ENCODE results near the gene SIGLEC7.
"Not testable (repeated sequence)": the region's sequence is repeated elsewhere in the genome, so short reads cannot be mapped to it uniquely, and the experiment has no call there.

SIGLEC7 gene

DNA sequence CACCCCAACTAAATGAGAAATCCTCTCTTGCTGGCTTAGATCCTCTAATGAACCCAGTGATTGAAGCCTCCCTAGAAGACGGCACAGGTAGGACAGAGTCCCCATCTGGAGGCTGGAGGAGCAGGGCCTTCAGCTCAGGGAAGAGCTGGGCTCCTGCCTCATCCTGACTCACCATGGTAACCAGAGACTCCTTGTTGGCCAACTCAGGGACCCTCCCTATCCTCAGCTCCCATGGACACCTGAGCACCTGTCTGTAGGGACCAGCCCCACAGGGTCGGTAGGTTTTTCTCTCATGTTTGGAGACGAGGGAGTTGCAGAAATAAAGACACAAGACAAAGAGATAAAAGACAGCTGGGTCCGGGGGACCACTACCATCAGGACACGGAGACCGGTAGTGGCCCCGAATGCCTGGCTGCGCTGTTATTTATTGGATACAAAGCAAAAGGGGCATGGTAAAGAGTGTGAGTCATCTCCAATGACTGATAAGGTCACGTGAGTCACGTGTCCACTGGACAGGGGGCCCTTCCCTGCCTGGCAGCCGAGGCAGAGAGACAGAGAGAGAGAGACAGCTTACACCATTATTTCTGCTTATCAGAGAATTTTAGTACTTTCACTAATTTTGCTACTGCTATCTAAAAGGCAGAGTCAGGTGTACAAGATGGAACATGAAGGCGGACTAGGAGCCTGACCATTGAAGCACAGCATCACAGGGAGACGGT lies 26.6 kb downstream of the SIGLEC7 start:
- no peak for TF ChIP-seq JUND (IDR thresholded peaks at IDR 0.05; ENCODE audit: low read depth)
- DNase-seq (ENCODE audit: low read depth in 1 of 2, low spot score in 1 of 2), result no peak
- in situ Hi-C loops (cut with HindIII; ENCODE audit: low pct_unique_long_range_greater_than_20kb, low sequenced_read_pairs), result no loop called here

DNA sequence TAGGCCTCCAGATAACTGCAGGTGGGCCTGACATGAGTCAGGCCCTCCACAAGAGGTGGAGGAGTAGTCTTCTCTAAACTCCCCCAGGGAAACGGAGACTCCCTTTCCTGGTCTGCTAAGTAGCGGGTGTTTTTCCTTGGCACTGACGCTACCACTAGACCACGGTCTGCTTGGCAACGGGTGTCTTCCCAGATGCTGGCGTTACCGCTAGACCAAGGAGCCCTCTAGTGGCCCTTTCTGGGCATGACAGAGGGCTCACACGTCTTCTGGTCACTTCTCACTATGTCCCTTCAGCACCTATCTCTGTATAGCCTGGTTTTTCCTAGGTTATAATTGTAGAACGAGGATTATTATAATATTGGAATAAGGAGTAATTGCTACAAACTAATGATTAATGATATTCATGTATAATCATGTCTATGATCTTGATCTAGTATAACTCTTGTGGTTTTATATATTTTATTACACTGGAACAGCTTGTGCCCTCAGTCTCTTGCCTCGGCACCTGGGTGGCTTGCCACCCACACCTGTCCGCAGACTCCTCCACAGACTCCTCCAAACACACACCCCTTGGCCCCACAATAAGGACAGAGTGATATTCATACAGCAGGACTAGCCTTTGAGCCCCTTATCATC lies 27.3 kb downstream of the SIGLEC7 start:
- DNase-seq (ENCODE audit: low read depth in 1 of 2, low spot score in 1 of 2), result peak in 1 of 2 experiments; percentile 71
- in situ Hi-C loops (cut with HindIII; ENCODE audit: low pct_unique_long_range_greater_than_20kb, low sequenced_read_pairs), result not testable (repeated sequence)

DNA sequence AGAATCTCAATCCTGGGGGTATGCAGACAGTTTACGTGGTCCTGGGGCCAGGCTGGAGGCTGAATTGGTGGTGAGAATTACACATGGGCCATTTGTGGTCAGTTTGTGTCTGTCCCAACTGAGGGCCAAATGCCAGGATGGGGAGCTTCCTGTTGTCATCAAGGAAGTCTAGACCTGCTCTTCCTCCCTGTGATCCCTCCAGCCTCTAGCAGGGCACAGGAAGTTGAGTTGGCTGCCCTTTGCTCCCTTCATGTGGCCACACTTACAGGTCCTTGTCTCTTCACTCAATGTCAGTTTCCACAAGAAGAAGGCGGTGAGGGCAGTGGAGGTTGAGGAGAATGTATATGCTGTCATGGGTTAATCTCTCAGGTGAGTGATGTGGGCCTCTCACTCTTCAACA lies 30.1 kb downstream of the SIGLEC7 start:
- in situ Hi-C loops (cut with HindIII; ENCODE audit: low pct_unique_long_range_greater_than_20kb, low sequenced_read_pairs), result no loop called here
- DNase-seq (ENCODE audit: low read depth in 1 of 2, low spot score in 1 of 2), result no peak
- TF ChIP-seq JUND (IDR thresholded peaks at IDR 0.05; ENCODE audit: low read depth), result no peak

DNA sequence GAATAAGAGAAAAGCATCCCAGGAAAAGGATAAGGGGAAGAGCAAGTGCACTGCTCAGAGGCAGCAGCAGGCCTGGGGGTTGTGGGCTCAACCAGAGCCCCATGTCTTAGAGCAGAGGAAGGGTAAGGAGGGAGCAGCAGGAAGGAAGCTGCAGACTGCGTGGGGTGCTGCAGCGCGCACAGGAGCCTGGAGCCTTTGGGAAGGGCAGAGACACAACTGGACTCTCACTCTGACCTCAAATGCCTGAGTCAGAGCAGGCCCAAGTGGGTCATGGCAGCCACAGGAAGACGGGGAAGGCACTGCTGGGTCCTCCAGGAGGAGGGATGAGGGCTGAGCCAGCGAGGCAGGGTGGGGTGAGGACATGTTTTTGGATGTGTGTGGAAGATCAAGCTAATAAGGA lies 31.6 kb downstream of the SIGLEC7 start:
- in situ Hi-C loops (cut with HindIII; ENCODE audit: low pct_unique_long_range_greater_than_20kb, low sequenced_read_pairs), result no loop called here
- no peak for DNase-seq (ENCODE audit: low read depth in 1 of 2, low spot score in 1 of 2)

DNA sequence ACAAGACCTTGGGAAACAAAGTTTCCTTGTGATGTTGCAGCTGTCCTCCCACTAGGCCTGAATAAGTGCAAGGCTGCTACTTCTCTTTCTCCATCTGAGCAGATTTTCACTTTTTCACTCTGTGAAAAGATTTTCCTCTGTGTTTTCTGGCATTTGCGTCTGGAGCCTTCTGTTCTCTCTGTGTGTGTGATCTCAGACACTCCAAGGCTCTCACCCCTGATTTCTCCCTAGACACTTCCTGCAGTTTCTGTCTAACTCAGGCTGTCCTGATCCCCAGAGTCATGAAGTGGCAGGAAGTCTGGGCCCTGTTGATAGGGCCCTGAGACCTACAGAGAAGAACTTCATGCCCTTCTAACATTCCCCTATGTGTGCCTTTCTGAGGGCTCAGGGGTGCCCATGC lies 37.2 kb downstream of the SIGLEC7 start:
- no peak for TF ChIP-seq JUND (IDR thresholded peaks at IDR 0.05; ENCODE audit: low read depth)

More for the DNA sequence above, 31.6 kb downstream of the SIGLEC7 start:
- TF ChIP-seq JUND (IDR thresholded peaks at IDR 0.05; ENCODE audit: low read depth), result no peak

DNA sequence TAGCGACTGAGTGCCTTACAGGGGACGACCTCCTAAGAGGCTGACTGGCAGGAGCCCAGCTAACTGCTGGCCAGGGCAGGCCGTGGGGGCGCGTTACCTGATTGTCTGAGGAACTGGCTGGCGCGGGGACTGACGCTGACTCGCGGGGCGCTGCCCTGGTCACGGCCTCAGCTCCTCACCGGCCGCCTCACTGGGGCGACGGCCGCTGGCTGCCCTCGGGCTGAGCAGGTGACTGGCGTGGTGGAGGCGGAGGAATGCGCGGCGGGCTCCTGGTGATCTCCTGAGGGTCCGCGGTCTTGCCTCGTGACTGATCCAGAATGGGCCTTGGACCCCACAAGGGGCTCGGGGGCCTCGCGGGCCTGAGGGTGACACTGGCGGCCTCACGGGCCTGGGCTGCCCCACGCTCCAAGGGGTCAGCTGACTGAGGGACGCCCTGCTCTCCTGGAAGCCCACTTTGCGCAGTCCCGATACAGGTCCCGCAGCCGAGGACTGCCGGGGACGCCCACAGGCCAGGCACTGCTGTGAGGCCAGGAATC lies 39.3 kb downstream of the SIGLEC7 start:
- DNase-seq (ENCODE audit: low read depth in 1 of 2, low spot score in 1 of 2), result no peak
- in situ Hi-C loops (cut with HindIII; ENCODE audit: low pct_unique_long_range_greater_than_20kb, low sequenced_read_pairs), result no loop called here
- TF ChIP-seq JUND (IDR thresholded peaks at IDR 0.05; ENCODE audit: low read depth), result no peak

More for the DNA sequence above, 37.2 kb downstream of the SIGLEC7 start:
- in situ Hi-C loops (cut with HindIII; ENCODE audit: low pct_unique_long_range_greater_than_20kb, low sequenced_read_pairs), result no loop called here
- DNase-seq (ENCODE audit: low read depth in 1 of 2, low spot score in 1 of 2), result no peak

DNA sequence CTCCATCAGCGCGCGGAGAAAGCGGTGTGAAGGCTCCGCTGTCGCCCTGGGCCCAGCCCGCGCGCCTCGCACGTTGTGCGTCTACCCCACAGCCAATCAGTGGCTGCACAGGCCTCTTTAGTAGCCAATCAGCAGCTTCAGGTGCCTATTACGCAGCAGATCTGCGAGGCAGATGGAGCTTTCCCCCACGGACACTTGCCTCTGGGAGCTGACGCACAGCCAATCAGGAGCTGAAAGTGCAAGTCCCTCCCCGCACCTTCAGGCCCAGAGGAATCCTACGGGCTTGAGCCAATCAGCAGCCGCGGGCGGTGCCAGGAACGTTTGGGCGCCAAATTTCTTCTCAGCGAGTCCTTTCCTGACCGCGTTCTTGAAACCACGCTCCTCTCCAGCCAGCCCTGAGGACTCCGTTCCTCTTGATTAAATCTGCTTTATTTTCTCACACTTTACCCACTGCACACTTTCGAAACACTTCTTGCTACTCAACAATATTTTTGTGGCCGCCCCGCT lies 39.9 kb downstream of the SIGLEC7 start:
- no peak for TF ChIP-seq JUND (IDR thresholded peaks at IDR 0.05; ENCODE audit: low read depth)
- in situ Hi-C loops (cut with HindIII; ENCODE audit: low pct_unique_long_range_greater_than_20kb, low sequenced_read_pairs), result no loop called here
- peak in 1 of 2 experiments; percentile 7 for DNase-seq (ENCODE audit: low read depth in 1 of 2, low spot score in 1 of 2)

DNA sequence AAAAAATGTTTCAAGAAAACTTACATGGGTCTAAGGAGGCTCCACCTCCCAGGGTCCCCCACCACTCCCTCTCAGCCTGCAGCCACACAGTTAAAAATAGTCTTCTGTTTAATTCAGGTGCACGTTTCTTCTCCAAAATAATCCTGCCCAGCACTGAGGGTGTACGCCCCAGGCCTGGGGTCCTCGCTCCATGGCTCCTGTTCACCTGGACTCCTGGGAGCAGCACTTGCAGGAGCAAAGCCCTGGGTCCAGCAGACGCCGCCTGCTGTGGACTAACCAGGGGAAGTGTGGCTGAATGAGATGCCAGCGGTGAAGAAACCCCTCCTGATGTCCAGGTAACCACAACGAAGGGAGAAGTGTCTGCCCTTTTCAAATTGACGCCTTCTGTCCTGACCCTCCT lies 41.5 kb downstream of the SIGLEC7 start:
- in situ Hi-C loops (cut with HindIII; ENCODE audit: low pct_unique_long_range_greater_than_20kb, low sequenced_read_pairs), result no loop called here
- DNase-seq (ENCODE audit: low read depth in 1 of 2, low spot score in 1 of 2), result no peak
- no peak for TF ChIP-seq JUND (IDR thresholded peaks at IDR 0.05; ENCODE audit: low read depth)

DNA sequence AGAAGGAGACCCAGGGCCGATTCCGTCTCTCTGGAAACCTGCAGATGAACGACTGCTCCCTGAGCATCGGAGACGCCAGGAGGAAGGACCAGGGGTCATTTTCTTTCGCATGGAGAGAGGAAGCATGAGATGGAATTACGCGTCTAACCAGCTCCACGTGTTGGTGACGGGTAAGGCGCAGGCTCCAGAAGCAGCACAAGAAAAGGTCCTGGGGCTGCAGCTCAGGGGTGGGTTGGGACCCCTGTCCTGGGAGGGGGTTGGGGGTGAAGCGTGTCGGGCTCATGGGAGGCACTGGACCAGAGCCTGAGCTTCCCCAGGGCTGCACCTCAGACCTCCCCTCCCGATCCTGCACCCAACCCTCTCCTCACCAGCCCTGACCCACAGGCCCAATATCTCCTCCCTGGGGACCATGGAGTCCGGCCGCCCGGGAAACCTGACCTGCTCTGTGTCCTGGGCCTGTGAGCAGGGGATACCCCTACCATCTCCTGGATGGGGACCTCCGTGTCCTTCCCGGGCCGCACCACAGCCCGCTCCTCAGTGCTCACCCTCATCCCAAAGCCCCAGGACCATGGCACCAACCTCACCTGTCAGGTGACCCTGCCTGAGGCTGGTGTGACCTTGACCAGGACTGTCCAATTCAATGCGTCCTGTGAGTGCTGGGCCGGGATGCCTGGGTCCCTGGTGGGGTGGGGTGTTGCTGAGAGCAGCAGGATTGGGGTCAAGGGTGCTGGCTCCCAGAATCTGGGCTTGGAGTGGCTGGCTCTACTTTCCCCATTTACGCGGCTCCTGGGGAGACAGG lies 43.2 kb downstream of the SIGLEC7 start:
- no peak for DNase-seq (ENCODE audit: low read depth in 1 of 2, low spot score in 1 of 2)
- no peak for TF ChIP-seq JUND (IDR thresholded peaks at IDR 0.05; ENCODE audit: low read depth)
- in situ Hi-C loops (cut with HindIII; ENCODE audit: low pct_unique_long_range_greater_than_20kb, low sequenced_read_pairs), result no loop called here

DNA sequence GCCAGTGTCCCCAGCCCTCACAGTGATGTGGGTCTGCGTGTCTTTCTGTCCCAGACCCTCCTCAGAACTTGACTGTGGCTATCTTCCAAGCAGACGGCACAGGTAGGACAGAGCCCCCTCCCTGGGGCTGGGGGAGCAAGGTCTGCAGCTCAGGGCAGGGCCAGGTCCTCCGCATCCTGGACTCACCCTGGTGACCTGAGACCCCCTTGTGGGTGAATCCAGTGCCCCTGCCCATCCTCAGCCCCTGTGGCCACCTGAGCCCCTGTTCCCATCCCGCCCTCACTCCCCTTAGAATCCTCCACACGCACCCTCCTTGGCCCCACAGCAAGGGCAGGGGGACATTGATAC lies 43.7 kb downstream of the SIGLEC7 start:
- no peak for DNase-seq (ENCODE audit: low read depth in 1 of 2, low spot score in 1 of 2)
- TF ChIP-seq JUND (IDR thresholded peaks at IDR 0.05; ENCODE audit: low read depth), result no peak
- in situ Hi-C loops (cut with HindIII; ENCODE audit: low pct_unique_long_range_greater_than_20kb, low sequenced_read_pairs), result no loop called here

DNA sequence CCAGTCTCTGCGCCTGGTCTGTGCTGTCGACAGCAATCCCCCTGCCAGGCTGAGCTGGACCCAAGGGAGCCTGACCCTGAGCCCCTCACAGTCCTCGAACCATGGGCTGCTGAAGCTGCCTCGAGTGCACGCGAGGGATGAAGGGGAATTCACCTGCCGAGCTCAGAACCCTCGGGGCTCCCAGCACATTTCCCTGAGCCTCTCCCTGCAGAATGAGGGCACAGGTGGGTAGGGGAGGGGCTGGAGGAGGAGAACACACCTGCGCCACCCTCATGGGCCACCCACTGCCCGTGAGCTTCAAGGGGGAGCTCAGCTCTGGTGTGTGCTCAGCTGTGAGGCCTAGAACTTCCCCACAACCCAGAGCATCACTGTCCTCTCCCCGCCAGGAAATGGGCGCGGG lies 44.2 kb downstream of the SIGLEC7 start:
- in situ Hi-C loops (cut with HindIII; ENCODE audit: low pct_unique_long_range_greater_than_20kb, low sequenced_read_pairs), result no loop called here
- TF ChIP-seq JUND (IDR thresholded peaks at IDR 0.05; ENCODE audit: low read depth), result no peak
- no peak for DNase-seq (ENCODE audit: low read depth in 1 of 2, low spot score in 1 of 2)

DNA sequence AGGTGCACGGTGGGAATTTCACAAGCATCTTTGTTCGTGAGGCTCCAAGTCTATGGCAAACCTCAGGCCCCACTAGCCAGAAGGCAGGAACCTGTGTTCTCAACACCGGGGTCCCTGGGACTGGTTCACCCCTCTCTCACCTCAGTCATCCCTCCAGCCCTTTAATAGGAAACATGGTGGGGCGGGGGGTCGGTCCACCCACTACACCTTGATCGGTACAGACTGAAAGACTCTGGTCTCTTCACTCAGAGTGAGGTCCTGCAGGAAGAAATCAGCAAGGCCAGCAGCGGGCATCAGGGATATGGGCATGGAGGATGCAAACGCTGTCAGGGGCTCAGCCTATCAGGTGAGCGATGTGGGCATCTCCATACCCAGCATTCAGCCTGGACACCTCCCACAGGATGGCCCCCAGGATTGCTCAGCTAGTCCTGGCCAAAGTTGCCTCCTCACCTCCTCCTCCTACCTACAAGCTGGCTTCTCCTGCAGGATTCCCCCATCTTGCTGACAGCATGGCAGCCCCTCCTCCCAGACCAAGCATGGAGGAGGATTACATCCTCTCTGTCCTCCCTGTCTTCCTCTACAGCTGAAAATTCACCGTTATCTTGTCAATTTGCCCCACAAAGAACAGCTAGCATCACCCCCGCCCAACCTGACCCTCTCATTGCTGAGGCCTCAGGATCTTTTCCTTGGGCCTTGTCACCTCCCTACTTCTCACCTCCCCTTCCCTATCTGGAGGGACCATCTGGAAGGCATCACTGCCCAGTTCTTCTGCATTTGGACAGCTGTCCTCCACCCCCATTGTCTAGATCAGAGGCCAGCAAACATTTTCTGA lies 45.5 kb downstream of the SIGLEC7 start:
- DNase-seq (ENCODE audit: low read depth in 1 of 2, low spot score in 1 of 2), result no peak
- in situ Hi-C loops (cut with HindIII; ENCODE audit: low pct_unique_long_range_greater_than_20kb, low sequenced_read_pairs), result no loop called here
- no peak for TF ChIP-seq JUND (IDR thresholded peaks at IDR 0.05; ENCODE audit: low read depth)
